IPS DF 6.9 (cell line): ENCODE results near the gene TUBD1.
"Not testable (repeated sequence)": the region's sequence is repeated elsewhere in the genome, so short reads cannot be mapped to it uniquely, and the experiment has no call there.

Source experiments
- DNase-seq: peaks from one replicate; pipeline ENCODE4 v3.0.0-alpha.2; 2013; ENCODE audit warnings: low read depth, low spot score
- H3K27ac ChIP-seq: one replicate; pipeline ENCODE4 v1.5.1; 2013; ENCODE audit warnings: low read length, control low read depth
- H3K27me3 ChIP-seq: 2 replicates; pipeline ENCODE4 v1.6.1; 2013; ENCODE audit warnings: mild to moderate bottlenecking, low read length; ENCODE audit not compliant: control insufficient read depth, insufficient read depth
- H3K36me3 ChIP-seq: 2 replicates; pipeline ENCODE4 v1.6.1; 2013; ENCODE audit warnings: low read length; ENCODE audit not compliant: control insufficient read depth, insufficient read depth
- H3K4me1 ChIP-seq: 2 replicates; pipeline ENCODE4 v1.6.1; 2013; ENCODE audit warnings: low read length; ENCODE audit not compliant: control insufficient read depth, insufficient read depth
- H3K4me3 ChIP-seq: 2 replicates; pipeline ENCODE4 v1.5.1; 2013; ENCODE audit warnings: mild to moderate bottlenecking, low read length
- H3K9me3 ChIP-seq: 2 replicates; pipeline ENCODE4 v1.6.1; 2013; ENCODE audit warnings: low read length, inconsistent platforms; ENCODE audit not compliant: control insufficient read depth, insufficient read depth
- WGBS: extraction: QIAGEN DNeasy Blood & Tissue Kit; methylation state at CpG from one replicate; pipeline ENCODE4 v1.1.7; 2013; ENCODE audit warnings: mixed read lengths, missing lambda C conversion rate; ENCODE audit not compliant: insufficient read length, insufficient coverage; 5-methylcytosine and 5-hydroxymethylcytosine counted together

Gene TUBD1

DNA sequence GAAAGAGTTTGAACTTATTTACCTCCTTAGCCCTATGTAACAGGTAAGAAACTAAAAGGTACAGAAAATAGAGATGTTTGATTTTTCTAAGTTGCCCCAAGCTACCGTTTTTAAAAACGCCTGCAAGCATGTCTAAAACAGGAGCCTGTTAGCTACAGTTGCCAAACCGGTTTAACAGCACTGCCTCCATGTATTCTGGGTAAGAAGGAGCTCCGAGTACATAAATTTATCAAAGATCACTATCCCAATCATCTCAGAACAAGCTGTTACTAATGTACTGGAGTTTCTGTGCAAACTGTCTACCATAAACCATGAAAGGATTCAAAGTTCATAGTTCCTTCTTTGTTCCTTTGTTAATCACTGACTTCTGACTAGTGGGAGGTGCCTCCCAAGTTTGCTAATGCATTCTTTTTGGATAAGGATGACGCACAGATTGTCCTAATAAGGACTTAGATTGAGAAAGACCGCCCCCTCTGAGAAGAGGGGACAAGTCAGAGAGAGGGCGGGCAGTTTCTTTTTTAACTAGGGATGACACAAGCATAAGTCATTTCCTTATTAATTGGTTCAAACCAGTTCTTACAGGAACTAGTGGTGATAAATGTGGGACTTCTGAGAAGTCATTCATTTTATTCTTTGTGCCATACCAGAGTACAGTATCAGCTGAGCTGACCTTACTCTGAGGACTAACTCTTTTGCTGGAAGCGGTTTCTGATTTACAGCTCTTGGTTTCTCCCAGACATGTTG is 55.3 kb downstream of the TUBD1 start:
- peak overlapping the region; percentile 100; the same call in 1 of the 2 replicates for H3K4me3 ChIP-seq
- H3K27me3 ChIP-seq = no peaks in the 10 kb centered on the region
- no peaks in the 10 kb centered on the region for H3K9me3 ChIP-seq
- no peaks in the 10 kb centered on the region; the same call in 1 of the 2 replicates for H3K36me3 ChIP-seq
- peak; percentile 84 for DNase-seq
- no peak overlapping the region for H3K27ac ChIP-seq
- H3K4me1 ChIP-seq = peaks cover 2% of the 10 kb centered on the region; the same call in 1 of the 2 replicates
- WGBS = no CpG with 5 or more reads among the region's 8 CpGs

DNA sequence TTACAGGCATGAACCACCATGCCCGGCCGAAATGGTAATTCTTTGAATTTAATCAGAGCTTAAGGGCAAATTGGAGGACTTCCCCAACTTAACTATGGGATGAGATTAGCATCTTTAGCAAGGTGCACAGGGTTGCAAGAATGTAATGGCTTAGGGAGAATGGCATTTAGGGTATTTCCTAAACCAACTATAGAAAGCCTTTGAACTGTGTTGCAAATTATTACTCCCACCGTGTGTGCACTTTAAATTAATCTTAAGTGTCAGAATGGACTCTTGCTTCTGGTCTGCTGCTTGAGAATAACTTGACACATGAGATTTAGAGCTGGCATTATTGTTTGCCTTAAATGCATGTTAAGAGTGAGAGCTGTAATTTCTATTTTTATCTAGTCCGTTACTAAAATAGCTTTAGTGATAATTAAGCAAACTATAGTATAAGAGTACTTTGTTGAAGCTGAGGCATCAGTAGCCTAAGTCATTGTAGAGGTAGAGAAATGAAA is 59.8 kb downstream of the TUBD1 start:
- DNase-seq = no peak
- H3K4me3 ChIP-seq = no peak overlapping the region
- H3K36me3 ChIP-seq = no peaks in the 10 kb centered on the region
- peaks cover 2% of the 10 kb centered on the region; the same call in 1 of the 2 replicates for H3K4me1 ChIP-seq
- H3K27ac ChIP-seq = no peak overlapping the region
- no peaks in the 10 kb centered on the region for H3K27me3 ChIP-seq
- no peaks in the 10 kb centered on the region for H3K9me3 ChIP-seq
- WGBS = no CpG with 5 or more reads among the region's 4 CpGs

DNA sequence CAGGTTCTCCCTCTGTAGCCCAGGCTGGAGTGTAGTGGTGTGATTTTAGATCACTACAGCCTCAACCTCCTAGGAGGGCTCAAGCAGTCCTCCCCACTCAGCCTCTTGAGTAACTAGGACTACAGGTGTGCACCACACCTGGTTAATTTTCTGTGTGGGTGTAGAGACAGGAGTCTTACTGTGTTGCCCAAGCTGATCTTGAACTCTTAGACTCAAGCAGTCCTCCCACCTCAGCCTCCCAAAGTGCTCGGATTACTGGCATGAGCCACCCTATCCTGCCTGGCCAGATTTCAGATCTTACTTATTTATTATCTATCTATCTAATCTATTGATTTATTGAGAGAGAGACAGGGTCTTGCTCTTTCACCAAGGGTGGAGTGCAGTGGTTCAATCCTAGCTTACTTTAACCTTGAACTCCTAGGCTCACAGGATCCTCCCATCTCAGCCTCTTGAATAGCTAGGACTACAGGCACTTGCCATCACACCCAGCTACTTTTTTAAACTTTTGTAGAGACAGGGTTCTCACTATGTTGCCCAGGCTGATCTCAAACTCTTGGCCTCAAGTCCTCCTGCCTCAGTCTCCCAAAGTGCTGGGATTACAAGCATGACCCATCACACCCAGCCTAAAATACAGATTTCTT is 61.8 kb downstream of the TUBD1 start:
- Histone ChIP-seq H3K27ac (no peak overlapping the region), H3K9me3 (no peaks in the 10 kb centered on the region), H3K4me1 (no peaks in the 10 kb centered on the region; the same call in 1 of the 2 replicates), H3K4me3 (no peak overlapping the region), H3K27me3 (no peaks in the 10 kb centered on the region), H3K36me3 (no peaks in the 10 kb centered on the region)
- no CpG with 5 or more reads among the region's 1 CpG for WGBS
- no peak for DNase-seq

DNA sequence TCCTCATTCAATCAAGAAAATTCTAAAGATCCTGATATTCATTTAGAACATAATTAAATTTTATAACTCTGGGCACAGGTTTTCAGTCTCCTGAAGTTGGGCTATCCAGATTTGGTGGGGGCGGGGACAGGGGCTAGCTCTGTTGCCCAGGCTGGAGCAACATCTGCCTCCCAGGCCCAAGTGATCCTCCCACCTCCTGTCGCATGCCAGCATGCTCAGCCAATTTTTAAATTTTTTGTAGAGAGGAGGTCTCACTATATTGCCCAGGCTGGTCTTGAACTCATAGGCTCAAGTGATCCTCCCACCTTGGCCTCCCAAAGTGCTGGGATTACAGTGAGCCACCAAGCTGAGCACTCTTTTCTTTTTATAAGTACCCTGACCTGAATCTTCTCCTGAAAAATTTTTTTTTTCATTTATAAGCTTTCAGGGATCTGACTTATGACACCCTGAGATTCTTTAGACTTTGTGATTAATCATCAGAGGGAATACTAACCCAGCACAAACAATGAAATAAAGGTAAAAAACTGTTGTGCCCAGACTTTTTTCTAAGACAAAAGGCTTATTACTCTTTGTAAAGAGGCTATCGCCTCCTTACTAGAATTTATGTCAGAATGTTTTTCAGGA is 62.6 kb downstream of the TUBD1 start:
- WGBS = no CpG with 5 or more reads among the region's 3 CpGs
- Histone ChIP-seq H3K27ac (no peak overlapping the region), H3K36me3 (no peaks in the 10 kb centered on the region), H3K27me3 (no peaks in the 10 kb centered on the region), H3K4me1 (peaks cover 2% of the 10 kb centered on the region; the same call in 1 of the 2 replicates), H3K9me3 (no peaks in the 10 kb centered on the region), H3K4me3 (no peak overlapping the region)
- DNase-seq = no peak

DNA sequence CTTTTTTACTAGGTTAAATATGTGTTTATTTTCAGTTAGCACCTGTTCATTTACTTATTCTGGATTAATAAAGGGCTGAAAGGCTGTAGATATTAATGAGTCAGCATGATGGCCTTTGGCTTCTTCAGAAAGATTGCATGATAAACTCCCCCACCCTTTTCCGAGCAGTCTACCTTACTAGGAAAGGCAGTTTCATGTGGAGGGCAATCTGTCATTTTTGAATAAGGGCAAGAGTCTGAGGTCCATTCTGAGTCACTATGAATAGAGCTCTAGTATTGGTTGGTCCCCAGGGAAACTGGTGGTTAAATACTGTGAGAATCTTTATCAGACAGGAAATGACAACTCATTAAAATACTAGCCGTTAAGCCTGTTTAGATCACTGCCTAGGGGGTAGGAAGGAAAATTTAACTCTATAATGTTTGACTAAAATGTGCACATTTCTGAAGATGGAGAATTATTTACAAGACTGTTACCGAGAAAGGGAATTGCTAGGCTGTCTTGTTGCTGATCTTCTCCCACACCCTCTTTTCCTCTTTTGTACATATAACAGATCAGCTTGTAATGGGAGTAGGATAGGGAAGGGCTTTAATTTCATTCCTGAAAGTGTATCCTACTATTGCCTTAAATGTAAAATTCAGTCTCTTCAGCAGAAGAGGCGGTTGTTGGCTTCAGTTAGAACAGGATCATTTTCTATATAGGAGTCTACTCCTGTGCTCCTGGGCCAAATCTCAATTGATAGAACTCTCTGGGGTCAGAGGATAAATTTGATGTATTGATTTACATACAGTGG is 63.3 kb downstream of the TUBD1 start:
- H3K27me3 ChIP-seq = no peaks in the 10 kb centered on the region
- DNase-seq = no peak
- WGBS = no CpG with 5 or more reads among the region's 4 CpGs
- no peak overlapping the region for H3K4me3 ChIP-seq
- peaks cover 2% of the 10 kb centered on the region; the same call in 1 of the 2 replicates for H3K4me1 ChIP-seq
- no peaks in the 10 kb centered on the region for H3K9me3 ChIP-seq
- H3K27ac ChIP-seq = no peak overlapping the region
- no peaks in the 10 kb centered on the region for H3K36me3 ChIP-seq

DNA sequence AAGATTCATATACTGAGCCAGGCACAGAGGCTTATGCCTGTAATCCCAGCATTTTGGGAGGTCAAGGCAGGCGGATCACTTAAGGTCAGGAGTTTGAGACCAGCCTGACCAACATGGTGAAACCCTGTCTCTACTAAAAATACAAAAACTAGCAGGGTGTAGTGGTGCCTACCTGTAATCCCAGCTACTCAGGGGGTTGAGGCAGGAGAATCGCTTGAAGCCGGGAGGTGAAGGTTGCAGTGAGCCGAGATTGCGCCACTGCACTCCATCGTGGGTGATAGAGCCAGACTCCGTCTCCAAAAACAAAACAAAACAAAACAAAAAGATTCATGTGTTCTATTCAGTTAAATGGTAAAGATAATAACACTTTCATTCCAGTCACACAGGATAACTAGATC is 63.9 kb downstream of the TUBD1 start:
- H3K4me3 ChIP-seq = not testable (repeated sequence)

DNA sequence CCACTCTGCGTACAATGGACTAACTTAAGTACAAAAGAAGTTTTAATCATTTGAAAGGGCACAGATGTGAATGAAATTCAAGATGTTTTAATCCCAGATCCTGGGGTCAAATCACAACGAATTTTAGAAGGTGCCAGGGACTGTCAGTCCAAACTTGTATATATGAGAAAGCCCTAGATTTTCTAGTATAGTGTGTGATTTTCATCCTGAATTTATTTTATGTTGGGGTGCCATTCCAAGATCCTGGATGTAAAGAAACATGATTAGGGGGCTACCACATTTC is 64.3 kb downstream of the TUBD1 start:
- H3K27ac ChIP-seq = no peak overlapping the region
- no peak overlapping the region for H3K4me3 ChIP-seq
- H3K36me3 ChIP-seq = no peaks in the 10 kb centered on the region
- no CpG with 5 or more reads among the region's 2 CpGs for WGBS
- H3K9me3 ChIP-seq = no peaks in the 10 kb centered on the region
- DNase-seq = no peak
- peaks cover 2% of the 10 kb centered on the region; the same call in 1 of the 2 replicates for H3K4me1 ChIP-seq
- no peaks in the 10 kb centered on the region for H3K27me3 ChIP-seq

More for the DNA sequence above, 63.9 kb downstream of the TUBD1 start:
- not testable (repeated sequence) for H3K9me3 ChIP-seq, H3K27me3 ChIP-seq, H3K4me1 ChIP-seq, H3K36me3 ChIP-seq, H3K27ac ChIP-seq, DNase-seq
- no CpG with 5 or more reads among the region's 7 CpGs for WGBS

DNA sequence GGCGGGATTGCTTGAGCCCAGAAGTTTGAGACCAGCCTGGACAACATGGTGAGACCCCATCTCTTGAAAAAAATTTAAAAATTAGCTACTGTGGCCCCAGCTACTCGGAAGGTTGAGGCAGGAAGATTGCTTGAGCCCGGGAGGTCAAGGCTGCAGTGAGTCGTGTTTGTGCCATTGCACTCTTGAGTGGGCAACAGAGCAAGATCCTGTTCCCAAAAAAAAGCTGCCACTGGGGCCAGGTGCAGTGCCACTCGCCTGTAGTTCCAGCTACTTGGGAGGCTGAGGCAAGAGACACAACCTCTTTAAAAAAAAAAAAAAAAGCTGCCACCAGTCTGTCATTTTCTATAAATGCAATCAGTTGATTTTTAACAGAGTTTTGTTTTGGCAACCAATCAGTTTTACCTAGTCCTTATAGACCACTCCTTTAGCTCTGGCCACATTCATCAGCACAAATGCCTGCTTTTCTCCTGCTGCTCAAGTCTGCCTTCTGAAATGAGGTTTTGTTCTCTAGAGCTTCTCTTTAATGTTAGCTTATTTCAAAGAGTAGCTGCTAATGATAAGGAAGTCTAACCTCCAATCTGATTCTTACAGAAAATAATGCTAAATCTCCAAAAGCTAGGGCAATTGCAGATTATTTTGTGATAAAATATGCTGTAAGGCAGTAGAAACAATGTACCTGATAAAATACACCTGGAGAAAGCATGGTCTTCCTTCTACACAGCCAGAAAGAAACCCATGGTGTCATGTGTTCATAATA is 64.8 kb downstream of the TUBD1 start:
- peaks cover 2% of the 10 kb centered on the region; the same call in 1 of the 2 replicates for H3K4me1 ChIP-seq
- no peaks in the 10 kb centered on the region for H3K36me3 ChIP-seq
- H3K9me3 ChIP-seq = no peaks in the 10 kb centered on the region
- no CpG with 5 or more reads among the region's 5 CpGs for WGBS
- no peak overlapping the region for H3K27ac ChIP-seq
- no peak overlapping the region for H3K4me3 ChIP-seq
- DNase-seq = no peak
- H3K27me3 ChIP-seq = no peaks in the 10 kb centered on the region

DNA sequence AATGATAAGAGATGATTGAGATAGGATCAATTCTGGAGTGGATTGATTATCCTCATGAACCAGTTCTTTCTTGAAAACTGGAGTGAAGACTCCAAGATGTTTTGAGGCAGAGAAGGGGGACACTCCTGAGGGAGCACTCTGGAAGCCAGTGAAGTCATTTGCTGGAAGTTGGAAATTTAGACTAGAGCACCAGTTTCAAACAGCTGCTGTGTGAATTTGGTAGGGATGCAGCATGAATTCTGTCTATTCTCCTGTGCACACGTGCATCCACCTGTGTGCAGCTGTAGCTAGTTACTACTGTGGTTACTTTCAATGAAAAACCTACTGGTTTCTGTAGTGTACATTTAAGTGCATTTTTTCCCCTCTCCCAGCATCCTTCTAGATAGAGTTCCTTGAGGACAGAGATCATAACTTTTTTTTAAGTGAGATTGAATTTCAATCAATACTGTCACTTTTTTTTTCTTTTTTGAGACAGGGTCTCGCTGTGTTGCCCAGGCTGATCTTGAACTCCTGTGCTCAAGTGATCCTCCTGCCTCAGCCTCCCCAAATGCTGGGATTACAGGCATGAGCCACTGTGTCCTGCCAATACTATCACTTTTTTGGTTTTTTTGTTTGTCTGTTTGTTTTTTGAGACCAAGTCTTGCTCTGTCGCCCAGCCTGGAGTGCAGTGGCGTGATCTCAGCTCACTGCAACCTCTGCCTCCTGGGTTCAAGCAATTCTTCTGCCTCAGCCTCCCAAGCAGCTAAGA is 65.9 kb downstream of the TUBD1 start:
- DNase-seq = no peak
- no CpG with 5 or more reads among the region's 4 CpGs for WGBS
- Histone ChIP-seq H3K36me3 (no peaks in the 10 kb centered on the region), H3K4me3 (no peak overlapping the region), H3K9me3 (no peaks in the 10 kb centered on the region), H3K4me1 (peaks cover 2% of the 10 kb centered on the region; the same call in 1 of the 2 replicates), H3K27me3 (no peaks in the 10 kb centered on the region), H3K27ac (no peak overlapping the region)
